TTC549 (cell line): ENCODE data around the gene TEX13B.

Experiments
- FAIRE-seq: peaks from 2 replicates; lab custom pipeline; 2012; peaks lifted over from hg19 to GRCh38; lab: Jason Lieb, UNC

The TEX13B gene

DNA sequence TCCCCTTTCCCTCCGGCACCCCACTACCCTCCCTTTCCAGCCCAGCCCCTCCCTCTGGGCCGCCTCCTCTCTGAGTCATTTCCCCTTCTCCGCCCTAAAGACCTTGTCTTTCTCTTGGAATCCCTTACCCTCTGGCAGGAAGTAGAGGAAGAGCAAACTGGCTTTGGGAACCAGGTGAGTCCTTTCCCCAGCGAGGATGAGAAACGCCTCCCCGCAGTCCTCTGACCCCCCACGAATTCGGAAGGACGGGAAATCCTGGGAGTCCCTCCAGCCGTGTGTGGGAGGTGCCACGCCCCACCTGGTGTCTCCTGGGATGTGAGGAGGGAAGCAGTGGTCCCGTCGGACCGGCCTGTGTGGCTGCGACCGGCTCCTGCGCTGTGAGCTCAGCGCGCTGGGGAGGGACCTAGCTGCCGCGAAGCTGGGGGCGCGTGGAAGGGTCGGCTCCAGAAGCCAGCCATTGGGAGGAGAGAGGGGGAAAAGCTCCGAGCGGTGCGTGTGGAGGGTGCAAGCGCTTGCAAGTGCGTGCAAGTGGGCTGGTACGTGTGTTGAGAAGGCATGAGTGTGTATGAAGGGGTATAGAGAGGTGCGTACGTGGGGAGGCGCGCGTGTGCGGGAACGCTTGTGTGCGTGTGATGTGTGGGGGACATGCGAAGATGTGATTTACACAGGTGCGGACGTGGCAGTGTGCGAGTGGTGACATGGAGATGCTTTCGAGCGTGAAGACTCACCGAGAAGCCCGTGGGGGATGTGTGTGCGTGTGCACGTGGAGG, 46.3 kb downstream of the TEX13B start:
- no peak for FAIRE-seq

DNA sequence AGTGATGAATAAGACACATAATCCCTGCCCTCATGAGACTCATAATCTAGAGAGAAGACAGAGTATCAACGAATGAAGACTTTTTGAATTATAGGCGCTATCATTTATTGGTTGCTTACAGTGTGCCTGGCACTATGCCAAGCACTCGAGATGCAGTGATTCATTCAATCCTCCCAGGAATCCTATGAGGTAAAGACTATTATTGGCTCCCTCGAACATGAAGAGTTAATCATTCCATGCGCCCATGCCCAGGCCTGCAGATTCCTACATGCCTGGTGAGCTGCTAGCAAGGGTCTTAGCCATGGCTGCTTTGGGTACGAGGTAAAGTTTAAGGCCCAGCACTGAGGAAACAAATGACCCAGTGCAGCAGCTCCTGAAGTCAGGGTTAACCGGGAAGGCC, 47.0 kb downstream of the TEX13B start:
- FAIRE-seq, result no peak

DNA sequence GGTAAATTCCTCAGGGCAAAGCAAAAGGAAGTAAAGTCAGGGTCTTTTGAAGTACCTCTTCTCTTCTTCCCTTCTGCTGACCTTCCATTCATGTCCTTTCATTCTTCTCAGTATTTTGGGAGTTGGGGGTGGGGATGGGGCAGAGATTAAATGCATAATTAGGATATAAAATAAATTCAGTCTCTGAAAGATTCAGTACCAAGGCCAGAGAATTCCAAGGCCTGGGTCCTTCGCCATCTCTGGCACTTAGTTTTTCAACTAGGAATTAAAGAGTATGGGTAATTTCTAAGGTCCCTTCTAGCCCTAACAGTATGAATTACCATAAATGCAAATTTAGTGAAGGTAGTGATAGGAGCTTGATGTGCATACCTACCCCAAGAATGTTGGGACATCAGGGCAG, 47.9 kb downstream of the TEX13B start:
- FAIRE-seq, result no peak
